GM19468 (cell line): Measurements from ENCODE around the gene GTPBP4.
"Not testable (repeated sequence)": the region's sequence is repeated elsewhere in the genome, so short reads cannot be mapped to it uniquely, and the experiment has no call there.

Source experiments
- ATAC-seq: cut with Tn5 transposase; IDR thresholded peaks from one replicate; pipeline ENCODE4 v1.9.1; 2021; ENCODE audit warnings: mild to moderate bottlenecking, moderate library complexity, moderate number of reproducible peaks; ENCODE audit not compliant: unreplicated experiment; ENCODE audit errors: extremely low read depth

GTPBP4 gene

DNA sequence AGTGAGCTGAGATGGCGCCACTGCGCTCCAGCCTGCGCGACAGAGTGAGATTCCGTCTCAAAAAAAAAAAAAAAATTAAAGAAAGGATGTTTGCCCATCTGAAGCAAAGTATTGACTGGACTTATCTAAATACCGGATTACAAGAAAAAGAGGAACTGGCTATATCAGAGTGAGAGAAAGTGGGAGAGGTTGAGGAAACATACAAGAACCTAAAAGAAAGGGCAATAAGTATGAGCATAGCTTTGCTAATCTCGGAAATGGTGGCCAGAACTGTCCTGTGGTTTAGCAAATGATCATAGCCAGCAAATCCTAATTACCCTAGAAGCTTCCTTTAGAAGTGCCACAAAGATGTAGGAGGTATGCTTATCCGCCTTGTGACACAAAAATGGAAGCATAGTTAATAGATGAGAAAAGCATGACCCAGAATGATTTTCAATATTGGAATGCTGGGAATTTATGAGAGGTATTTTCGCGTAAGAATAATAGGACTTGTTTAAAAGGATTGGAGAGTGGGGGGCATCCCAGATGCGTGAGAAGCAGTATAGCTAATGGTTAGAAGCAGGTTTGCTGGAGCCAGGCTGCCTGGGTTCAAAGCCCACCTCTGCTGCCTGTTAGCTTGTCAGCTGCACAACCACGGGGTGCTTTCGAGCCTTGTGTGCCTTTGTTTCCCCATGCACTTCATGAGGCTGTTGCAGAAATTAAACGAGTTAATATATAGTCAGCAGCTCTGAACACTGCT, 1.2 kb upstream of the GTPBP4 start:
- no peak for ATAC-seq

DNA sequence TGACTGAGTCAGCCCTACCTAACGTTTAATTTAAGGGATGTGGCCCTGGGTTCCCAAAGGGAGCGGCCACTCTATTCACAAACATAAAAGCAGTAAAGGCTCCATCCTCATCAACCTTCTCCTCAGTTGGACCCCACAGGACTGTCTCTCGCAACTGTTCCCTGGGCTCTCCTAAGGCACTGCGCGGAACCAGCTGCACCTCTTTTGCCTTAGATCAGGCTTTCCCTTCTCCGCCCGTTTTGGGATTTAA, 689 bp upstream of the GTPBP4 start:
- ATAC-seq = no peak

DNA sequence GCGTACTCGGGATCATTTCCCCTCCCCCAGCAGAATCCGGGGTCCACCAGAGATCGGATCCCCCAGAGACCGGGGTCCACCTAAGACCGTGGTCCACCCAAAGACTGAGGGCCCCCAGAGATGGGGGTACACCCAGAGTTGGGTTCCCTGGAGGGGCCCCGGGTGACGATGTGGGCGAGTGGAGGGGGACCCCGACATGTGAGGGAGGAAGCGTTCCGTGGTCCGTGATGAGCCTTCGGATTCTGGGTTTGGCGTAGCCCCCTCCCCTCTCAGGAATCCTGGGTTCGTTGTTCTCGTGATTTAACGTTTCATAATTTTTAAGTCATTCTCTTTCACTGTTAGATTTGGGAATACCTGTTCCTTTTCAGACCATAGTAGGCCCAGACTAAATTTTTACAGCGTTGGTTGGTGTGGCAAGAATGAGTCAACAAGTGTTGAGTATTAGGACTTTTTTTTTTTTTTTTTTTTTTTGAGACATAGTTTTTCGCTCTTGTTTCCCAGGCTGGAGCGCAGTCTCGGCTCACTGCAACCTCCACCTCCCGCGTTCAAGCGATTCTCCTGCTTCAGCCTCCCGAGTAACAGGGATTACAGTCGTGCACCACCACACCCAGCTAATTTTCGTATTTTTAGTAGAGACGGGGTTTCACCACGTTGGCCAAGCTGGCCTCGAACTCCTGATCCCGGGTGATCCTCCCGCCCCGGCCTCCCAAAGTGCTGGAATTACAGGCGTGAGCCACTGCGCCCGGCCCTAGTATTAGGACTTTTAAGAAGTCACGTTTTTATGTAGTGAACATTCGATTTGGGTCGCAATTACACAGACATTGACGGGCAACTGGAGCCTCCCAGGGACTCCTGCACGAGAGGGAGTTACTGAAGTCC, 672 bp downstream of the GTPBP4 start:
- ATAC-seq = no peak

DNA sequence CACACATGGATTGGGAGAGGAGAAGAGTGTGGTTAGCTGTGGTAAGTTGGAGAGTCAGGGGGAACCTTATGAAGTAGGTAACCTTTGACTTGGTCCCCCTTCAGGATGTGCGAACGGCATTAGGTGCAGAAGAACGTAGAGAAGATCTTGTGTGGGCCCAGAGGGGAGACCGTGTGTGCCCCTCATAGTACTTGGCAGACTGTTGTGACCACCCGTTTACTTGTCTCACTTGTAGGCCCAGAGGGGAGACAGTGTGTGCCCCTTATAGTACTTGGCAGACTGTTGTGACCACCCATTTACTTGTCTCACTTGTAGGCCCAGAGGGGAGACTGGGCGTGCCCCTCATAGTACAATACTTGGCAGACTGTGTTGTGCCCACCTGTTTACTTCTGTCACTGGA, 2.6 kb downstream of the GTPBP4 start:
- no peak for ATAC-seq

DNA sequence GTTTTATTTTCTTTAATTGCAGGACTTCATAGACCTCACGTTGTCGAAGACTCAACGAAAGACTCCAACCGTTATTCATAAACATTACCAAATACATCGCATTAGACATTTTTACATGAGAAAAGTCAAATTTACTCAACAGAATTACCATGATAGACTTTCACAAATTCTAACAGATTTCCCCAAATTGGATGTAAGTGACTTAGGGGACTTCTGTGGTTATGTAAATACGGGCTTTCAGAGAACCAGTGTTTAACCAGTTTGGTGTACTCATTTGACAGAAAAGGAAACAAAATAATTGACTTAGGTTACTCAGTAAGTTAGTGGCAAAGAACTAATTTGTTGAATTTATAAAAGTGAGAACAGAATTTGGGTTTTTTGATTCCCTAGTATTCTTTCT, 4.2 kb downstream of the GTPBP4 start:
- no peak for ATAC-seq

DNA sequence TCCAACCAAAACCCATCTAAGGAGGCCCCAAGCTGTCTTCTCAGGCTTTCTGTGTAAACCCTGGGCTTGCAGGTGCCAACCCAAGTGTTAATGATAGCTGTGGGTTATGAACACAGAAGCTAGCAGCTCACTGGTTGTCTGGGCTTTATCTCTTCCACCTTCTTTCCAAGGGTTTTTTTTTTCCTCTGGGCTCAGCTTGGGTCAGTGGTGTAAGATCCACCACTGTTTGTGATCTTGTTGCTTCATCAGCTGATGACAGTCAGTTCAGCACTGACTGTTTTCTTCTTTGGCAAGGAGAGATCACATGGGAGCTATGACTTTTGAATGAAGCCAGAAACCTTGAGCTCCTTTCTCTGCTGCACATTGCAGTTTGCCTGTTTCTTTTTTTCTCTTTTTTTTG, 4.6 kb downstream of the GTPBP4 start:
- ATAC-seq = no peak

DNA sequence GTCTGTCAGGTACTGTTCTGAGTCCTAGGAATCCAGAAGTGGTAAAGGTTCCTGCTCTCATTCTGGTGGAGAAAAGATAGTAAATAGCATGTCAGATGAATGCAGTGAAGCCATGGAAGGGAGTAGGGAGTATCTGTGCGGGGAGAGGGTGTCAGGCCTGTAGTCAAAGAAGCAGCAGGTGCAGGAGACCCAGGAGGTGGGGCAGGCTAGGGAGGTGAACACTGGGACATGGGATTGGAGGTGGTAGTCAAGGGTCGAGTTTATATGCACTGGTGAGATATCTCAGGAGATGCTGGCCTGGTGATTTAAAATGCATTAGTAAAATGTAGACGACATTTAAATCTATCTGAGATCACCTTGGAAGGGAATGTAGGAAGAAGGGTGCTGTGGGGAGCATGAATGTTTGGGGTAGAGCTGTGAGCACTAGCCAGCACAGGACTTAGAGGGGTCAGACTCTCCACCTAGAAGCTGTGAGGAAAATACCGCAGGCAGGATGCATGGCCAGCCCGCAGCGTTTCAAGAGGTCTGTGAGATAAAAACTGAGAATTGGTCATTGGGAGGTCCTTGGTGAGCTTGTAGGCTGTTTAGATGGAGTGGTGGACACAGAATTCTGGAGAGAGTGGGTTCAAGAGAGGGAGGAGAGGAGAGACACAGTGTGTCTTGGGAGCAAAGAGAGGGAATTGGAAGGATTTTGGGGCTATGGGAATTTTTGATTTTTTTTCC, 6.8 kb downstream of the GTPBP4 start:
- ATAC-seq = no peak

DNA sequence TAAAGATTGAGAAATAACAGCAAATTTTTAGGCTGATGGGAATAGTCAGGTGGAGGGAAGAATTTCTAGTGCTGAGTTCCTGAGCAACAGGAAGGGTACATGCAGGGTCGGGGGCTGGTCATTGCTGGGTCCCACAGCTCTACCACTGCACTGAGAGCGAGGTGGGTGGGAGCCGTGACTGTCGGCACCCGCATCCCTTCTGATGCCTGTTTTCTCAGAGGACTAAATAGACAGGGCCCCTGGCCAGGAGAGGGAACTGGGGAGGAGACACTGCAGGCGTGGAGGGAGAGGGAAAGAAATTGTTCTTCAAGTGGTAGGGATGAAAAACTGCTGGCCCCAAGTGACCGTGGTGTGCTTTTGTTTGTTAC, 7.3 kb downstream of the GTPBP4 start:
- no peak for ATAC-seq

DNA sequence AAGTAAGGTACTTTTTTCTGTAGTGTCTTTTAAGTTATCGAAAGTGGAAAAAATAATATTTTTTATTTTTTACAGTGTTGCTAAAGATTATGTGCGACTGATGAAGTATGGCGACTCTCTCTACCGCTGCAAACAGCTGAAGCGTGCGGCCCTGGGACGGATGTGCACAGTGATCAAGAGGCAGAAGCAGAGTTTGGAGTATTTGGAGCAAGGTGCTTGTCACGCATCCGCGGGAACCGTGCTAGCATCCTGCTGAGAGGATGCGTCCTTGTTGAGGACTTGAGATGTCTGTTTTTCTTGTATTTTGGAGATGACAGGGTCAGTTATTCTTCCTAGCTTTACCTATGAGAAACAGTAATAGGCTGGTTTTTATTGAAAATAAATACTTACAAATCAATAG, 7.8 kb downstream of the GTPBP4 start:
- no peak for ATAC-seq

DNA sequence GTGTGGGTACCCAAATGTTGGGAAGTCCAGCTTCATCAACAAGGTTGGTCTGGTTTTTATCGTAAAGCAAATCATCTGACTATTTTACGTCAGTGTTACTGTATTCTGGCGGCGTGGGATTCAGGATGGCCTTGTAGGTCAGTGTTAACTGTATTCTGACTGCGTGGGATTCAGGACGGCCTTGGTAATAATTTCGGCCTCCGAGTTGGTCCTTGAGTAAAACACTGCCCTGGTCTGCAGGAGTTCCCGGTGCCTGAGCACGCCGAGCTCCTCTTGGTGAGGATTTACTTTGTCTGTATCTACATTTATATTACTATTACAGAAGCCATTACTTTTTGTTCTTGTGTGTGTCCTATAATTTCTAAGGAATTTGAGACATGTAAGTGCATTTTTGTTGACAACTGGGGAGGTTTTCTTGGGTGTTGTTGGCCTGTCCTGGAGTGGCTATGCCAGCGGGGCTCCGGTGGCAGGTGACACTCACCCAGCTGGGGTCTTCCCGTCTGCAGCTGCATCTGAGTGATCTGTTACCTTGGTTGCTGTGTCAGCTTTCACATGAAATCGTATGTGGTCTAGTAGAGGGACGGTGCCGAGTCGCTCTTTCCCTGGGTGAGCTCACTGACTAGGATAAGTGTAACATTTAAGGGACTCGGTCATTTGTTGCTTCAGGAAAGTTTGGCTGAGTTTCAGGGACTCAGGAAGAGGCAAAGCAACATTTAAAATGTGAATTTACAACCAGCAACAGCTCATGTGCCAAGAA, 9.2 kb downstream of the GTPBP4 start:
- no peak for ATAC-seq

DNA sequence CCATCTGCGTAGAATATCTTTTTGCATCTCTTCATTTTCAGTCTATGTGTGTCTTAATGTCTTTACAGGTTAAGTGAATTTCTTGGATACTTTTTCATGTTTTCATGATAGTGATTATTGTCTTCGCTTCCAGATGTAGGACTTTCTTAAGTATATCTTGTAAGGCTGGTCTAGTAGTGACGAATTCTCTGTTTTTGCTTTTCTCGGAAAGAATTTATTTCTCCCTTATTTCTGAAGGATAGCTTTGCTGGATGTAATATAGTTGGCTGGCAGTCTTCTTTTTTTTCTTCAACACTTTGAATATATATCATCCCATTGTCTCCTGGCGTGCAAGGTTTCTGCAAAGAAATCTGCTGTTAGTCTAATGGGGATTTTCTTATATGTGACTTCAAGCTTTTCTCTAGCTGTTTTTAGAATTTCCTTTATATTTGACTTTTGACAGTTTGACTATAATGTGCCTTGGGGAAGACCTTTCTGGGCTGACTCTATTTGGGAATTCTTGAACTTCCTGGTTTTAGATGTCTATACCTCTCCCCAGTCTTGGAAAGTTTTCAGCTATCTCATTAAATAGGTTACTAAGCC, 14.3 kb downstream of the GTPBP4 start:
- ATAC-seq = no peak

DNA sequence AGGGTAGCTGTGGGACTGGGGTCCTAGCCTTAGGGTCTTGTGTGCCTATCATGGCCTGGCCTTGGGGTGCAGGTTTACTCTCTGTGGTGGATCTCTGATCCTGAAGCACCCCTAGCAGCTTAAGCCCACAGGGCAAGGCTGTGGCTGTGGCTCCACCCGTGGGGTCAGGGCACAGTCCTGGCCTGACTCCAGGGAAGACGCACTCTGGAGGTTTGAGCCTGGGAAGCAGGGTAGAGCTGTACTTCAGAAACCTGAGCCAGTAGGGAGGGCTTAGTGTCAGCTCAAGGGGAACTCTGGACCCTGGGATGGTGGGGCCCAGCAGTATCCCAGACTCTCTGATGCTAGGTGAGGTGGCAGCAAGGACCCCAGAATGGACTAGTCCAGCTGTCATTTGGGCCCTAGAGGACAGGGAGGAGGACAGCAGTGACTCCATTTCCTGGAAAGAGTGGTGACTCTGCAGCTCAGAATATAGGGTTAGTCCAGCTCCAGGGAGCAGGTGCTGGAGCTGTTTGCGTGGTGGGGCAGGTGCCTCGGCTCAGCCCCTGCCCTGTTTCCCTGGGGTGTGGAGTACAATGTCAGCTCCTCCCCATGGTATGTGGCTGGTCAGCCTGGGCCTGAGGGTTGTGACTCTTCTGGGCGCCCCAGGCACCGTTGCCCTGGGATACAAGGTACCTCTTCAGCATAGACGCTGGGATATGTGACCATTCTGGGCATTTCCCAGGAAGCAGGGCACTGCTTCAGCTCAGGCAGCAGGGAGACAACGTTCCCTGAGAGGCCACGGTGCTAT, 15.8 kb downstream of the GTPBP4 start:
- no peak for ATAC-seq

DNA sequence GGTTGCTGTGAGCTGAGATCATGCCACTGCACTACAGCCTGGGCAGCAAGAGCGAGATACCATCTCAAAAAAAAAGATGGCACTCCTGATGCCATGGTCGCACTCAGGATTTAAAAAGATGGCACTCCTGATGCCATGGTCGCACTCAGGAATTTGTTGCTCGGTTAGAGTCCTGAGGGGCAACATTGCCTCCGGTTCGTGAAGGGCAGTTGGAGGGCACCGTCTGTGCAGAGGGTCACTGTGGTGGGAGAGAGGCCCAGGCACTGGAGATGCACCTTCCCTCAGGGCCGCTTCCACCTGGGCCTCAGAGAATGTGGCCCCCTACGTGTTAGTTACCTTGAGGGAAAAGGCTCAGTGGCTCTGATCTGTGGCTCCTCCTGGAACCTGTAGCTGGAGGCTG, 18.3 kb downstream of the GTPBP4 start:
- ATAC-seq = no peak

DNA sequence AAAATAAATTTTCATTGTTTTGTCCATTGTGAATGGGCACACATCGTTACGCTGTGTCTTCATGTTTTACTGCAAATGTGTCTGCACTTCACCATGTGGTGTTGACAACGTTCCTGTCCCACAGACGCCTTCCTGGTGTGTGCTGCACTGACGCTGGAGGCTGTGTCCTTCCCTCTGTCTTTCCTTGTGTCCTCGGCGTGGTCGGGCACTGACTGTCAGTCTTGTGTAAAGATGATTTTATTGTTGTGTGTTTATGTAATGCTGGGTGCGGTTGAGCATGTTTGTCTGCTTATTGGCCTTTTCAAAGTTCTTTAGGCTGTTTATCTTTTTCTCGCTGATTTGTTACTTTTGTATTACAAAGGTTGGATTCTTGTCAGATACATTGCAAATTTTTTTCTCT, 19.3 kb downstream of the GTPBP4 start:
- ATAC-seq = no peak

DNA sequence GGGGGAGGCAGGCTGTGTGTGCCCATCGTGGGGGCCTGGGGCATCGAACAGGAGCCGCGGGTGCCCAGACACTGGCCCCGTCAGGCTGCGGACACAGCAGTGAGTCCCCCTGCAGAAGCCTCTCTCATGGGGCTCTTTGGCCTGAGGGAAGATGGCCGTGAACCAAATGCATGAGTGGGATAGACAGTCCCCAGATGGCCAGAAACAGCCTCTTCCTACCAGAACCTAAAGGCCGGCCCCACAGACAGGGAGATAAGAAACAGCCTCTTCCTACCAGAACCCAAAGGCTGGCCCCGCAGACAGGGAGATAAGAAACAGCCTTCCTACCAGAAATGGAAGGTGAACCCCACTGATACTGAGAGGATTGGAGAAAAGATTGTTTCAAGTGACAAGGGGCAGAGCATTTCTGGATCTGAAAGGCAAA, 20.8 kb downstream of the GTPBP4 start:
- ATAC-seq = no peak

DNA sequence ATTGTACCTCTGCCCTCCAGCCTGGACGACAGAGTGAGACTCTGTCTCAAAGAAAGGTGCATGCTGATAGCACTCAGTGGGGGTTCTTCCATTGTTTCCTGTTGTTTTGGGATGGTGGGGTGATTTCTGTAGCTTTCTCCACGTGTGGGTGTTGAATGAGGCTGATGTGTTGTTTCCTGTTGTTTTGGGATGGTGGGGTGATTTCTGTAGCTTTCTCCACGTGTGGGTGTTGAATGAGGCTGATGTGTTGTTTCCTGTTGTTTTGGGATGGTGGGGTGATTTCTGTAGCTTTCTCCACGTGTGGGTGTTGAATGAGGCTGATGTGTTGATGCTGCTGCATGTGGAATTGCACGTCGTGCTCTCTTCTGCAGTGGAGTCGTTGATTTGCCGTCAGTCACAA, 21.7 kb downstream of the GTPBP4 start:
- not testable (repeated sequence) for ATAC-seq

DNA sequence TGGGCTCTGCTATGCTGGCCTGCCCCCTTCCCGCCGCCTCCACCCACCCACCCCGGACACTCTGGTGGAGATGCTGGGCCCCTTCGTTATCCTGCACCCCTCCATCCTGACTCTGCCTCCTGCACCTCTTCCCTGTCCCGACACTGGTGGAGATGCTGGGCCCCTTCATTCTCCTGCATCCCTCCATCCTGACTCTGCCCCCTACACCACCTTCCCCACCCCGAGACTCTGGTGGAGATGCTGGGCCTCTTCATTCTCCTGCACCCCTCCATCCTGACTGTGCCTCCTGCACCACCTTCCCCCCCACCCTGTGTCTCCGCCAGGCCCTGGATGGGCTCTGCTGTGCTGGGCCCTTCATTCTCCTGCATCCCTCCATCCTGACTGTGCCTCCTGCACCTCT, 22.5 kb downstream of the GTPBP4 start:
- no peak for ATAC-seq

DNA sequence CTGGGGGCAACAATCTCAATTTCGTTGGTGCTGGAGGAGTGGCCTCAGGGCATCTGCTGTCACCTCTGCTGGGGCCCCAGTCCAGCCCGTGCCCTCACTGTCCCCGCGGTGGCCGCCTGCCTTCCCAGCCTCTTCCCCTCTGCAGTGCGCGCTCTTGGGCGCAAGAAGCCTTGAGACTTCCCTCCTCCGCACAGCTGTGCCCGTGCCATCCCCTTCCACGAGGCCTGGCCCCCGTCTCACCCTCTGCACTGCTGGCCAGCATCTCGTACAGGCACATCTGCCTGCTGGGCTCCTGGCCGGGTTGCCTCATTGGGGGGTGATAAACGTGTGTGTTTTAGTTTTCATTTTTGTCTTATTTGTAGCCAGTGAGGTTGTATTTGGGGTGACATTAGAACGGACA, 23.5 kb downstream of the GTPBP4 start:
- ATAC-seq = no peak

DNA sequence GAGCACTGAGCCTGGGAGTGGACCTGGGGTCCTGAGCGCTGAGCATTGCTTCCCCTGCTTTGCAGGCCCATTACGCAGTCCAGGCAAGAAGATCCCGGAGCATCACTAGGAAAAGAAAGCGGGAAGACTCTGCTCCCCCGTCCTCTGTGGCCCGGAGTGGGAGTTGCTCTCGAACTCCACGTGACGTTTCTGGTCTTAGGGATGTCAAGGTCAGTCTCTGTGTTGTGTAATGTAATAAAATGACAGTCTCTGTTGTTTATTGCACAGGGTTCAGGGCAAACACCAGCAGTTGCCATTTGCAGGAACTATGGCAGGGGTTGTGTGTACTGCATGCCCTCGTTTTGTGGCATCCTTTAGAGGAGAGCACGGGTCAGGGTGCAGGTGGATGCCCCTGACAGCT, 27.5 kb downstream of the GTPBP4 start:
- ATAC-seq = no peak

DNA sequence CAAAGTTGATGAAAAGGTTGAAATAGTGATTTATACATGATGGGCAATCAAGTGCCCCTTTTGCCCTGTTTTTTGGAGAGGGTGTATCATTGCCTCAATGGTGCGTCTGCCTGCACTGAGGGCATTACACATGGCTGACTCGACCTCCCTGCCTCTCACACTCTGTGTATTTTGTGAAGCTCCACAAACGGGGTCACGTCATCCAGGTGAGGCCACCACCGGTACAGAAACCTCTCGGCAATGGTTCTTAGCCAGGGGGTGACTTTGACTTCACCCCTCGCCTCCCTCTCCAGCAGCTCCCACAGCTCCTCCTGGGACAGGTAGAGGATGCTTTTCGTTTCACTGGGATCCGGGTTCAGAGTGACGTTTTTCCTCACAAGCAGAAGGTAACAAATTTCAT, 31.1 kb downstream of the GTPBP4 start:
- no peak for ATAC-seq
